GM23338 (cell line): ENCODE data around the gene ZPLD1.

Experiments
- CREB1 ChIP-seq: fragments of 250-450 bp; sonication (Bioruptor Pico); IDR thresholded peaks from 2 replicates; pipeline ENCODE4 v1.5.0; 2020; ENCODE audit warnings: low read depth, mild to moderate bottlenecking, moderate library complexity
- EZH2 ChIP-seq: fragments of 200-600 bp; sonication (generic); IDR thresholded peaks from one replicate; pipeline ENCODE4 v1.8.0; 2017; ENCODE audit warnings: antibody characterized with exemption, mild to moderate bottlenecking, low read depth; ENCODE audit not compliant: unreplicated experiment
- NANOG ChIP-seq: IDR thresholded peaks from 2 replicates; pipeline ENCODE4 v1.6.1; 2016; ENCODE audit warnings: antibody characterized with exemption, borderline replicate concordance
- POLR2AphosphoS5 ChIP-seq: IDR thresholded peaks from 2 replicates; pipeline ENCODE4 v1.6.1; 2016; ENCODE audit warnings: antibody characterized with exemption, low read depth
- STAT1 ChIP-seq: IDR thresholded peaks from one replicate; pipeline ENCODE4 v1.6.1; 2016; ENCODE audit warnings: antibody characterized with exemption; ENCODE audit not compliant: unreplicated experiment
- ZNF331 ChIP-seq: fragments of 250-450 bp; sonication (Bioruptor Pico); IDR thresholded peaks from 2 replicates; pipeline ENCODE4 v1.5.0; 2020; ENCODE audit warnings: low read depth, mild to moderate bottlenecking, moderate library complexity
- TF ChIP-seq, protein P1 (sequence below), 2 experiments: fragments of 200-600 bp in 1 of 2; sonication (generic) in 1 of 2; conservative IDR thresholded peaks; 2 replicates each; pipeline versions ENCODE4 v1.5.1 to v1.6.1; 2016 to 2017; ENCODE audit warnings: antibody characterized with exemption in 2 of 2, low read depth in 2 of 2, mild to moderate bottlenecking in 2 of 2, moderate library complexity in 1 of 2
- TF ChIP-seq, protein P2 (sequence below): IDR thresholded peaks from one replicate; pipeline ENCODE4 v1.6.1; 2018; ENCODE audit warnings: antibody characterized with exemption; ENCODE audit not compliant: unreplicated experiment
- TF ChIP-seq, protein P3 (sequence below): IDR thresholded peaks from 2 replicates; pipeline ENCODE4 v1.6.1; 2016; ENCODE audit warnings: antibody characterized with exemption

DNA sequence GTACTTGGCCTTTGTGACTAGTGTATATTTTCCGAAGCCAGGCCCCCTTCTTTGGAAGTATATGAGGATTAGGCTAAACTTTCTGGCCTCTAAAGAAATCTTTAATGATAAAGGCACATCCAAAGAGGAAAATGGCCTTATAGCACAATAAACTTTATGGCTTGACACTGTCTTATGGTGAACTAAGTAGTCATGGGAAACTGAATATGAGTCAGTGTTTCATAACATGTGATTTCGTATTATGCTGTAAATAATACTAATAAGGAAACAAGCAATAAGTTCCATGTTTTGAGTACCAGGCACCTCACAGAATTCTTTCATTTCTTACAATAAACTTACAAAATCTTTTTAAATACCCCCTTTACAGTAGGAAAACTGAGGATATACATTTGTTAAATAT is 8.2 kb downstream of the ZPLD1 start:
- TF ChIP-seq EZH2 (no peak), ZNF331 (CRISPR knock-in tag) (no peak), POLR2AphosphoS5 (no peak), STAT1 (no peak), NANOG (no peak), CREB1 (CRISPR knock-in tag) (no peak)
- TF ChIP-seq, protein P1, sequence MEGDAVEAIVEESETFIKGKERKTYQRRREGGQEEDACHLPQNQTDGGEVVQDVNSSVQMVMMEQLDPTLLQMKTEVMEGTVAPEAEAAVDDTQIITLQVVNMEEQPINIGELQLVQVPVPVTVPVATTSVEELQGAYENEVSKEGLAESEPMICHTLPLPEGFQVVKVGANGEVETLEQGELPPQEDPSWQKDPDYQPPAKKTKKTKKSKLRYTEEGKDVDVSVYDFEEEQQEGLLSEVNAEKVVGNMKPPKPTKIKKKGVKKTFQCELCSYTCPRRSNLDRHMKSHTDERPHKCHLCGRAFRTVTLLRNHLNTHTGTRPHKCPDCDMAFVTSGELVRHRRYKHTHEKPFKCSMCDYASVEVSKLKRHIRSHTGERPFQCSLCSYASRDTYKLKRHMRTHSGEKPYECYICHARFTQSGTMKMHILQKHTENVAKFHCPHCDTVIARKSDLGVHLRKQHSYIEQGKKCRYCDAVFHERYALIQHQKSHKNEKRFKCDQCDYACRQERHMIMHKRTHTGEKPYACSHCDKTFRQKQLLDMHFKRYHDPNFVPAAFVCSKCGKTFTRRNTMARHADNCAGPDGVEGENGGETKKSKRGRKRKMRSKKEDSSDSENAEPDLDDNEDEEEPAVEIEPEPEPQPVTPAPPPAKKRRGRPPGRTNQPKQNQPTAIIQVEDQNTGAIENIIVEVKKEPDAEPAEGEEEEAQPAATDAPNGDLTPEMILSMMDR (conservative IDR thresholded peaks at IDR 0.05; ENCODE audit: low read depth in 2 of 2): no peak
- TF ChIP-seq, protein P2, sequence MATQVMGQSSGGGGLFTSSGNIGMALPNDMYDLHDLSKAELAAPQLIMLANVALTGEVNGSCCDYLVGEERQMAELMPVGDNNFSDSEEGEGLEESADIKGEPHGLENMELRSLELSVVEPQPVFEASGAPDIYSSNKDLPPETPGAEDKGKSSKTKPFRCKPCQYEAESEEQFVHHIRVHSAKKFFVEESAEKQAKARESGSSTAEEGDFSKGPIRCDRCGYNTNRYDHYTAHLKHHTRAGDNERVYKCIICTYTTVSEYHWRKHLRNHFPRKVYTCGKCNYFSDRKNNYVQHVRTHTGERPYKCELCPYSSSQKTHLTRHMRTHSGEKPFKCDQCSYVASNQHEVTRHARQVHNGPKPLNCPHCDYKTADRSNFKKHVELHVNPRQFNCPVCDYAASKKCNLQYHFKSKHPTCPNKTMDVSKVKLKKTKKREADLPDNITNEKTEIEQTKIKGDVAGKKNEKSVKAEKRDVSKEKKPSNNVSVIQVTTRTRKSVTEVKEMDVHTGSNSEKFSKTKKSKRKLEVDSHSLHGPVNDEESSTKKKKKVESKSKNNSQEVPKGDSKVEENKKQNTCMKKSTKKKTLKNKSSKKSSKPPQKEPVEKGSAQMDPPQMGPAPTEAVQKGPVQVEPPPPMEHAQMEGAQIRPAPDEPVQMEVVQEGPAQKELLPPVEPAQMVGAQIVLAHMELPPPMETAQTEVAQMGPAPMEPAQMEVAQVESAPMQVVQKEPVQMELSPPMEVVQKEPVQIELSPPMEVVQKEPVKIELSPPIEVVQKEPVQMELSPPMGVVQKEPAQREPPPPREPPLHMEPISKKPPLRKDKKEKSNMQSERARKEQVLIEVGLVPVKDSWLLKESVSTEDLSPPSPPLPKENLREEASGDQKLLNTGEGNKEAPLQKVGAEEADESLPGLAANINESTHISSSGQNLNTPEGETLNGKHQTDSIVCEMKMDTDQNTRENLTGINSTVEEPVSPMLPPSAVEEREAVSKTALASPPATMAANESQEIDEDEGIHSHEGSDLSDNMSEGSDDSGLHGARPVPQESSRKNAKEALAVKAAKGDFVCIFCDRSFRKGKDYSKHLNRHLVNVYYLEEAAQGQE: no peak
- TF ChIP-seq, protein P3, sequence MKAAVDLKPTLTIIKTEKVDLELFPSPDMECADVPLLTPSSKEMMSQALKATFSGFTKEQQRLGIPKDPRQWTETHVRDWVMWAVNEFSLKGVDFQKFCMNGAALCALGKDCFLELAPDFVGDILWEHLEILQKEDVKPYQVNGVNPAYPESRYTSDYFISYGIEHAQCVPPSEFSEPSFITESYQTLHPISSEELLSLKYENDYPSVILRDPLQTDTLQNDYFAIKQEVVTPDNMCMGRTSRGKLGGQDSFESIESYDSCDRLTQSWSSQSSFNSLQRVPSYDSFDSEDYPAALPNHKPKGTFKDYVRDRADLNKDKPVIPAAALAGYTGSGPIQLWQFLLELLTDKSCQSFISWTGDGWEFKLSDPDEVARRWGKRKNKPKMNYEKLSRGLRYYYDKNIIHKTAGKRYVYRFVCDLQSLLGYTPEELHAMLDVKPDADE: no peak
